Stimulated activated CD4-positive, alpha-beta T cell treated with anti-CD3 and anti-CD28 coated beads, Interleukin-2, amount 100 ng/mL, for 4 hours (primary cell): Measurements from ENCODE around the gene PRKCQ.

Source experiments
- DNase-seq: peaks from one replicate; pipeline ENCODE4 v3.0.0-alpha.2; 2020; ENCODE audit warnings: low read depth

PRKCQ gene

GRCh38 chr10:6567884-6568283, 12.2 kb downstream of the PRKCQ start:
- no peak for DNase-seq

- no peak for DNase-seq
These were observed 12.8 kb downstream of the PRKCQ start for GRCh38 chr10:6567203-6567703.

- no peak for DNase-seq
These were observed 14.5 kb downstream of the PRKCQ start for GRCh38 chr10:6565588-6565987.

GRCh38 chr10:6564367-6564766, 15.7 kb downstream of the PRKCQ start:
- no peak for DNase-seq

- DNase-seq: no peak
These were observed 16.3 kb downstream of the PRKCQ start for GRCh38 chr10:6563731-6564130.

- DNase-seq: no peak
These were observed 17.0 kb downstream of the PRKCQ start for GRCh38 chr10:6563075-6563474.

GRCh38 chr10:6562221-6562620, 17.9 kb downstream of the PRKCQ start:
- no peak for DNase-seq

GRCh38 chr10:6561552-6561951, 18.5 kb downstream of the PRKCQ start:
- no peak for DNase-seq

GRCh38 chr10:6558759-6559461, 21.2 kb downstream of the PRKCQ start:
- DNase-seq: no peak

GRCh38 chr10:6558272-6558671, 21.8 kb downstream of the PRKCQ start:
- no peak for DNase-seq

GRCh38 chr10:6553937-6554336, 26.1 kb downstream of the PRKCQ start:
- no peak for DNase-seq

- DNase-seq: peak; percentile 35
These were observed 36.6 kb downstream of the PRKCQ start for GRCh38 chr10:6543431-6544005.

- DNase-seq: no peak
These were observed 37.1 kb downstream of the PRKCQ start for GRCh38 chr10:6542999-6543430.

GRCh38 chr10:6539833-6540232, 40.2 kb downstream of the PRKCQ start:
- no peak for DNase-seq

GRCh38 chr10:6537770-6538169, 42.3 kb downstream of the PRKCQ start:
- no peak for DNase-seq

- DNase-seq: no peak
These were observed 44.0 kb downstream of the PRKCQ start for GRCh38 chr10:6536102-6536501.

GRCh38 chr10:6535156-6535764, 44.8 kb downstream of the PRKCQ start:
- DNase-seq: no peak

- DNase-seq: no peak
These were observed 47.8 kb downstream of the PRKCQ start for GRCh38 chr10:6532321-6532720.

GRCh38 chr10:6530966-6531365, 49.1 kb downstream of the PRKCQ start:
- no peak for DNase-seq

- peak; percentile 67 for DNase-seq
These were observed 49.8 kb downstream of the PRKCQ start for GRCh38 chr10:6530211-6530840.

- no peak for DNase-seq
These were observed 51.7 kb downstream of the PRKCQ start for GRCh38 chr10:6528198-6528950.

- no peak for DNase-seq
These were observed 54.4 kb downstream of the PRKCQ start for GRCh38 chr10:6525599-6526165.
